GM12891 (cell line): Measurements from ENCODE around the gene FMOD.
"Not testable (repeated sequence)": the region's sequence is repeated elsewhere in the genome, so short reads cannot be mapped to it uniquely, and the experiment has no call there.

ENCODE experiments used
- DNase-seq: peaks from one replicate; pipeline ENCODE4 v3.0.0; 2011; ENCODE audit warnings: low spot score; ENCODE audit not compliant: insufficient read length
- FAIRE-seq: peaks from 2 replicates; lab custom pipeline; 2011; peaks lifted over from hg19 to GRCh38; lab: Jason Lieb, UNC
- PAX5 ChIP-seq: IDR thresholded peaks from 2 replicates; pipeline ENCODE4 v1.6.1; 2011; ENCODE audit warnings: low read length, moderate library complexity, mild to moderate bottlenecking; ENCODE audit not compliant: insufficient read depth, severe bottlenecking
- POLR2A ChIP-seq: IDR thresholded peaks from 2 replicates; pipeline ENCODE4 v1.6.1; 2011; ENCODE audit warnings: low read depth, low read length, control low read depth
- POLR2AphosphoS5 ChIP-seq: IDR thresholded peaks from 2 replicates; pipeline ENCODE4 v1.6.1; 2011; ENCODE audit warnings: low read depth, low read length, control low read depth
- POU2F2 ChIP-seq: IDR thresholded peaks from 2 replicates; pipeline ENCODE4 v1.6.1; 2011; ENCODE audit warnings: low read depth, mild to moderate bottlenecking, control low read depth, low read length, moderate library complexity
- SPI1 ChIP-seq: IDR thresholded peaks from 2 replicates; pipeline ENCODE4 v1.6.1; 2011; ENCODE audit warnings: low read depth, low read length, control low read depth
- TAF1 ChIP-seq: IDR thresholded peaks from 2 replicates; pipeline ENCODE4 v1.6.1; 2011; ENCODE audit warnings: low read depth, low read length, control low read depth

FMOD gene

DNA sequence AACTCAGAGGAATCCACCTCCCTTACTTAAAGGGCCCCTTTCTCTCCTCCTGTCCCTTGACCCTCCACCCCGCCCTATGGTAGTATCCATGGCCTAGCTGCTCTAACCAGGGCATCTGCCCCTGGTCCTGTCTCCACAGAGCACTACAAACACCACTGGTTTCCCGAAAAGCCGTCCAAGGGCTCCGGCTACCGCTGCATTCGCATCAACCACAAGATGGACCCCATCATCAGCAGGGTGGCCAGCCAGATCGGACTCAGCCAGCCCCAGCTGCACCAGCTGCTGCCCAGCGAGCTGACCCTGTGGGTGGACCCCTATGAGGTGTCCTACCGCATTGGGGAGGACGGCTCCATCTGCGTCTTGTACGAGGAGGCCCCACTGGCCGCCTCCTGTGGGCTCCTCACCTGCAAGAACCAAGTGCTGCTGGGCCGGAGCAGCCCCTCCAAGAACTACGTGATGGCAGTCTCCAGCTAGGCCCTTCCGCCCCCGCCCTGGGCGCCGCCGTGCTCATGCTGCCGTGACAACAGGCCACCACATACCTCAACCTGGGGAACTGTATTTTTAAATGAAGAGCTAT lies 43.9 kb downstream of the FMOD start:
- DNase-seq (no peak), FAIRE-seq (no peak)
- TF ChIP-seq POU2F2 (0 out of 2 replicates have a peak, but pooled peaks have one; percentile 34), TAF1 (no peak), PAX5 (peak; percentile 68), SPI1 (no peak)

DNA sequence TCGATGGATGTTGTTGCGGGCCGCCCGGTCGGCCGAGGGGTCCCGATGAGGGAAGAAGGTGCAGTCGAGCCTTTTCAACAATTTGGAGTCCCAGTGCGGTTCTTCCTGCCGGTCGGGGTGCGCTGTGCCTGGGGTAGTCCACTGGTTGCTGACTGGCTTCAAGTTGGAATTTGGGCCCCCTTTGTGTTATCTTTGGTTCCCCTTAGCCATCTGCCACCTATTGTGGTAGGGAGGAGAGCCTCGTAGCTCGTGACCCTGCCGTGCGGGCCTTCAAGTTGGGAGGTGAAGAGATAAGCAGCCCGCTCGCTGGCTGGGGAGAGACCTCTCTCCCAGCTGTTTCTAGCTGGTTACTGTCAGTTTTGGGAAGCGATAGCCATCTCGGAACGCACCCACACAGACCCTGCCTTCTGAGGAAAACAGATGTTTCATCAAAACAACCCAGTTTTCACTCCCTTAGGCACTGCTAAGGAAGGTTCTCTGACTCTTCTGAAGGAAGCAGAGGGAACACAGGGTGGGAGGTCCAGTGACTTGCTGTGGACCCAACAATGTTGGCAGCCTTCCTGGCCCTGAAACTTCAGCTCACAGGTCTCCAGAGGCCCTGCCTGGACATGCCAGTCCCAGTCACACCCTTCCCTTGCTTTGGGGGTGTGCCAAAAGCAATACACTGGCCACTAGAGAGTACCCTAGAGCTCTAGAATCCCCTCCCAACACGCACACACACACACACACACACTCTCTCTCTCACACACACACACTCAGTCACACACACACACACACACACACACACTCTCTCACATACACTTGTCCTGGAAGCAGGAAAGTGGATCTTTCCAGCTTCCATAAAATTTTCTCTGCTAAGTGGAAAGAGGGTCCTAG lies 44.6 kb downstream of the FMOD start:
- DNase-seq (no peak), FAIRE-seq (peak; percentile 59)
- no peak for TF ChIP-seq PAX5

DNA sequence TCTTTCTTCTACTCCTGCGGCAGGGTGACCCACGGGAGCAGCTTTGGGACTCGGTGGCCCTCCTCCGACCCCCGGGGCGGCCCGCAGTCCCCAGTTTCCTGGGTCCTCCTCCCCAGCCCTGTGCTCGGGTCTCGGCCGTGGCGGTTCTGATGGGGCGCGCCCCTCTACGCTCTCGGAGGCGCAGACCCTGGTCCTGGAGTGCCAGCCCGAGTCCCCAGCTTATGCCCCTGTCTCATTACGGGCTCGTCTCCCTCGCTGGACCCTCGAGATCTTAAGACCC lies 45.2 kb downstream of the FMOD start:
- DNase-seq (no peak), FAIRE-seq (no peak)
- no peak for TF ChIP-seq POLR2A
- TF ChIP-seq POLR2AphosphoS5: no peak
- no peak for TF ChIP-seq POU2F2
- no peak for TF ChIP-seq SPI1
- TF ChIP-seq TAF1: no peak
- no peak for TF ChIP-seq PAX5

DNA sequence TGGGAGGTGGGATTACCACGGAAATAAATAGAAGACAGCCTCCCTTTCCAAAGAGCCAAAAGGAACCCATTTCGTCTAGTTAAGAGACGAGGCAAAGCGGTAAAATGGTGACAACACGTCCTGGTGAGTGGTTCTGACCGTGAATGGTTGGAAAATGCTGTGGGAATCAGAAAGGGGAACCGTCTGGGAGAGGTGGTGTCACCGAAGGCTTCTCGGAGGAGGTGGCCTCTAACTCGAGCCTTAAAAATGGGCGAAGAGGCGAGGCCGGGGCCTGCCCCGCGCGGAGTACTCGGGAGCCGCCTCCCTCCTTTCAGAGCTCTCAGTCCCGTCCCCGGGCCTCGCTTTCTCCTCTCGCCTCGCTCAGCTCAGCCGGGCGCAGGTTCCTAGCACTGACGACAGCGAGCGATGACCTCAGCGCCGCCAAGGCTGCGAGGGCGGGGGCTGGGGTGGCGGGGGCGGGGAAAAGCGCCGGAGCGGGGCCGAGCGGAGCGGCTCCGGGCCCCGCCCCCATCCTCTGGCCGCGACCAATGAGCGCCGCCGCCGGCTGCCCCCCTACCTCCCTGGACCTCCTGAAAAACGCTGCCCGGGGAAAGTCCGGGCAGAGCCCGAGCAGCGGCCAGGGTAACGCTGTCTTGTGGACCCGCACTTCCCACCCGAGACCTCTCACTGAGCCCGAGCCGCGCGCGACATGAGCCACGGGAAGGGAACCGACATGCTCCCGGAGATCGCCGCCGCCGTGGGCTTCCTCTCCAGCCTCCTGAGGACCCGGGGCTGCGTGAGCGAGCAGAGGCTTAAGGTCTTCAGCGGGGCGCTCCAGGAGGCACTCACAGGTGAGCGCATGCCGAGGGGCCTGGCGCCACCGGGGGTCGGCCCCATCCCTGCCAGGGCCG lies 45.8 kb downstream of the FMOD start, which contains the start of gene BTG2:
Gene BTG2 (plus strand): TSS at position 601 of the 890 bp plus-strand sequence. CDS start 88 bp downstream, at position 689.
- TF ChIP-seq POLR2AphosphoS5: peak; percentile 99
- TF ChIP-seq SPI1: peak; percentile 17; the same call in 1 of the 2 replicates
- peak; percentile 82 for TF ChIP-seq TAF1
- no peak for TF ChIP-seq PAX5
- TF ChIP-seq POU2F2: peak; percentile 87
- TF ChIP-seq POLR2A: peak; percentile 98
- DNase-seq (peak; percentile 88), FAIRE-seq (peak; percentile 68)

DNA sequence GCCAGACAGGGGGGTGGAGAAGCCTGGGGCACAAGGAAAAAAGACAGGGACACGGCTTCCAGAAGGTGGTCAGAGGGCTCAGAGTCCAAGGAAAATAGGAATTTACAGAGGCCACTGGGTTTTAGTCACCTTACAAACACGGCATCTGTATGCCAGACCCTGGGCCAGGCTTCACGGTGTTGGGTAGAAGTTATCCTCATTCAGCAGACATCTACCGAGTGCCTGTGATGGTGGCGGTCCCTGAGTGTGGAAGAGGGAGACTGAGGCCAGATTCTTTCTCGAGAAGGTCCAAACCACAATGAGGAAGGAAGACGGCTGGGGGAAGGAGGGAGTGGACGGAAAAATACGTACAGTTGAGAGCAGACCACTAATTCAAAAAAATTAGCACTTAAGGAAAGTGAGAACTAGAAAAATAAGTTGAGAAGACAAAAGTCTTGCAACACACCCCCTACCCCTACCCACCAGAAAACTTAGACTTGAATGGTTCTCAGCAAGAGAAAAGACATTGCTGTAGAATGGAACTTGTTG lies 46.5 kb downstream of the FMOD start:
- no peak for FAIRE-seq
- no peak for DNase-seq
- no peak for TF ChIP-seq SPI1
- TF ChIP-seq POLR2A: no peak
- no peak for TF ChIP-seq POLR2AphosphoS5
- TF ChIP-seq TAF1: no peak
- no peak for TF ChIP-seq POU2F2

DNA sequence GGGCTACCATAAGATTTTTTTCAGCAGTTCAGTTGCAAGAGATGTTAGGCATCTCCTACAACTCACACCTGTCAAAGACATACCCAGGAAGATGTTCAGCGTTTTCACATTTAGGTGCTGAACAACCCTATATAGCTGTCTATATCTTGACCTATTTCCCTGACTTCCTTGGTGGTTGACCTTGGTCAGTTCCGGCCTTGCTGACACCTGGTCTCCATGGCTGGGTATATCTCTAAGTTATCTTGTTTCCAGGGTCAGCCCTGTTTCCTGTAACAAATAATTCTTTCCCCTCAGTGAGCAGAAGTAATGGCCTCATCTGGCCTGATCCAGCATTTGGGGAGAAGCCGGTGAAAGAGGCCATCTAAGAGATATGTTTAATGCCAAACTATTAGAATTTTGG lies 48.0 kb downstream of the FMOD start:
- DNase-seq (no peak), FAIRE-seq (no peak)

DNA sequence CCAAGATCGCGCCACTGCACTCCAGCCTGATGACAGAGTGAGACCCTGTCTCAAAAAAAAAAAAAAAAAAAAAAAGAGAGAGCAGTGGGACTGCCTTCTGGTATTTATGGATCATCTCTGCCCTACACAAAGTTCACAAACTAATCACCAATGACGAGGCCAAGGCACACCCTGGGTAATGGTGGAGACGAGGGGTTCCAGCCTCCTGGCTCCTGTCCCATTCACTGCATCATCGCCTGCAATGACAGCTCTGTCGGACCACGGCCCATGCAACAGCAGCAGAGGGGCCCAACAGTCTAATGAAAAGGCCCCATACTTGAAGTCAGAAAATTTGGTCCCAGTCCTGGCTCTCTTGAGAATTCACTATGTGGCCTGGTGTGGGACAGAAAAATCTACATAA lies 48.5 kb downstream of the FMOD start:
- DNase-seq (no peak), FAIRE-seq (no peak)
- TF ChIP-seq PAX5 (no peak), SPI1 (no peak), POU2F2 (no peak), TAF1 (no peak), POLR2A (no peak), POLR2AphosphoS5 (no peak)

More for the DNA sequence above, 48.0 kb downstream of the FMOD start:
- TF ChIP-seq PAX5 (no peak), POLR2A (no peak), TAF1 (no peak), SPI1 (no peak), POU2F2 (no peak), POLR2AphosphoS5 (no peak)

DNA sequence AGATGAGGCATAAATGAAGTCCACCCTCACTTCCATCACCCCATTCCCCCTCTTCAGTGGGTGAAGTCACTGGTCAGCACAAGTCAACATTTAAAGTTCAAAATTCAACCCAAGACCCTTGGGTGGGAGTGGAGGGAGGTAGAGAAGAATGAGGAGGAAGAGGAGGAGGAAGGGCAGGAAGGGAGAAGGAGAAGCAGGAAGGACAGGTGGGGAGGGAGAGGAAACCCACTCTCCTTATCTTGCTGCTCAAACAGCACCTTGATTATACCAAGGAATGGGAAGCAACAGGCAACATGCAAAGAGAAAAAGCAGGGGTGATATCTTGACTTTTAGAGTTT lies 49.6 kb downstream of the FMOD start:
- FAIRE-seq (no peak), DNase-seq (no peak)
- TF ChIP-seq PAX5: no peak
- no peak for TF ChIP-seq TAF1
- no peak for TF ChIP-seq POLR2AphosphoS5
- TF ChIP-seq SPI1: no peak
- TF ChIP-seq POU2F2: no peak
- TF ChIP-seq POLR2A: no peak

DNA sequence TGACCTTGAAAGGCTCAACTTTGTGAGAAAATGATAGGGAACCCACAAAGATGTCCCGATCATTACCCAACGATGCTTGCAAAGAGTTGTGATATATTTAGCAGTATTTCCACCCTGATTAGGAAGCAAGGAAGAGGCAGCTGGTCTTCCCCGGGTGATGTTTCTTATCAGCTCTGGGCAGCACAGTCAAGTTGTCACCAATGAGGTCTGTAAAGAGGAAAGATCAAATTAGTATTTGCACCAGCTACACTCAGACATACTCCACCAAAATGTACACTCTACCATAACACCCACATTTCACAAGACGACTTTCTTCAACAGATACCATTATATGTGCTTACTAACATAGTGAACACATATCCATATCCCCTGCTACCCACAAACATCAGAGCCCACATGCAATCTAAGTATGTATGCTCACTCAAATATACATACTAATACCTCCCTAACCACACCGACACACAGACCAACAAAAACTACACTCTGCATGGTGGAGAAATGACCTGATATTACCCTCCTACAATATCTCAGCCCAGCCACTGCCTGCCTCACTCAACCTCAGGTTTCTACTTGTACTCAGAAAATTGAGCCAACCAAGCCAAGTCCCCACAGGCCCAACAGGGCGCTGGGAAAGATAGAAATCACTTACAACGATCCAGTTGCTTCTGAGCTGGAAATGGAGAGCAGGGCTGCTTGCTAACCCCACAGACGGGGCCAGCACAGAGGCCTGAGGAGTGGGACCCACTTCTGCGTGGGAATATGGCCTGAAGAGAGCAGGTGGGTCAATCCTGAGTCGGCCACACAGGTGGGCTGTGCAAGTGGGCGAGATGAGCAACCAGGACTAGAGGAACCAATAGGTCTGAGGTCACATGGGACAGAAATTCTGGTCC lies 50.2 kb downstream of the FMOD start:
- DNase-seq (no peak), FAIRE-seq (peak; percentile 43)
- TF ChIP-seq POLR2A: 0 out of 2 replicates have a peak, but pooled peaks have one; percentile 39
- no peak for TF ChIP-seq PAX5
- no peak for TF ChIP-seq POU2F2
- TF ChIP-seq POLR2AphosphoS5: no peak

DNA sequence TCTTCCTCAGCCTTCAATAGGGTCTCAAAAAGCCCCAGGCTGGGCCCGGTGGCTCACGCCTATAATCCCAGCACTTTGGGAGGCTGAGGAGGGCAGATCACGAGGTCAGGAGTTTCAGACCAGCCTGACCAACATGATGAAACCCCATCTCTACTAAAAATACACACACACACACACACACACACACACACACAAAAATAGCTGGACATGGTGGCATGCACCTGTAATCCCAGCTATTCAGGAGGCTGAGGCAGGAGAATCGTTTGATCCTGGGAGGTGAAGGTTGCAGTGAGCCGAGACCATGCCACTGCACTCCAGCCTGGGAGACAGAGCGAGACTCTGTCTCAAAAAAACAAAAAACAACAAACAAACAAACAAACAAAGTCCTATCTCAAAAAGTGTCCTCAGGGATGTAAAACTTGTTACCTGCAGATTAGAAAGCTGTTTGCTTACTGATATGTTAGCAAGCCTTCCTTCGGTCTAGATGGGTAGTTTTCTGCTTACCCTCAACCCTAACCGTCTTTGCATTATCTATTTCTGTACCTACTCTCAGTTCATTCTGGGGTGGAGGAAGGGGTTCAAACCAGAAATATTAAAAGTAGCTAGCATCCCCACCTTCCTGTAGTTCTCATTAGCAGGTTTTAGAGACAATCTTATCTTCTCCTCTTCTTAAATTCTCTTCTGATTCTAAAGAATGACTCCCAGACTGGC lies 51.0 kb downstream of the FMOD start:
- not testable (repeated sequence) for DNase-seq
- FAIRE-seq: peak; percentile 85
